Breast epithelium (tissue), 3 donors: ENCODE measurements around the gene FES.

Experiments used
- CTCF ChIP-seq, 3 donors: fragments of 450-650 bp; IDR thresholded peaks; one replicate each; pipeline ENCODE4 v1.5.1; 2016 to 2017; ENCODE audit warnings: antibody characterized with exemption in 3 of 3, mild to moderate bottlenecking in 3 of 3, moderate library complexity in 3 of 3
- POLR2A ChIP-seq: fragments of 450-650 bp; IDR thresholded peaks from one replicate; pipeline ENCODE4 v1.6.1; 2016; ENCODE audit warnings: antibody characterized with exemption, mild to moderate bottlenecking, moderate library complexity

- no peak for TF ChIP-seq CTCF (IDR thresholded peaks at IDR 0.05)
- TF ChIP-seq POLR2A, result no peak
These were observed 23.2 kb upstream of the FES start for GRCh38 chr15:90860942-90861675.
